Frontal cortex (tissue), 4 donors: ENCODE measurements around the gene MSH3. TPM values are rescaled to one million over a fixed set of nuclear protein-coding genes. Genes with fewer than 3 reads are reported as not detected.

Source experiments
- DNase-seq, 2 donors: peaks; one replicate each; pipeline ENCODE4 v3.0.0; 2012; ENCODE audit warnings: low spot score in 2 of 2
- FAIRE-seq: peaks from 2 replicates; lab custom pipeline; 2012; peaks lifted over from hg19 to GRCh38; lab: Jason Lieb, UNC
- total RNA-seq: library from RNA; depleted of rRNA; stranded (reverse); fragments of >200 nt; gene quantifications from one replicate; pipeline ENCODE4 v1.2.3, GENCODE V29; 2014
- donor health status: control.
- donor health status: control.
- donor health status: control.

MSH3 gene
- total RNA-seq, 1 donor from 2014 or later, result 32.6 TPM

- FAIRE-seq, result peak; percentile 36
Observed at GRCh38 chr5:80744149-80744548, 89.7 kb downstream of the MSH3 start.

GRCh38 chr5:80745490-80745889 is 91.0 kb downstream of the MSH3 start:
- no peak for FAIRE-seq
- DNase-seq, result no peak

More at GRCh38 chr5:80744149-80744548, 89.7 kb downstream of the MSH3 start:
- DNase-seq, result no peak

- no peak for DNase-seq
- FAIRE-seq, result no peak
Observed at GRCh38 chr5:80747922-80748321, 93.5 kb downstream of the MSH3 start.

GRCh38 chr5:80752427-80752826 is 98.0 kb downstream of the MSH3 start:
- FAIRE-seq, result no peak
- no peak for DNase-seq

GRCh38 chr5:80753712-80754111 is 99.3 kb downstream of the MSH3 start:
- DNase-seq (no peak), FAIRE-seq (no peak)

- FAIRE-seq, result no peak
- DNase-seq, result no peak
Observed at GRCh38 chr5:80754900-80755299, 100.4 kb downstream of the MSH3 start.

- DNase-seq (no peak), FAIRE-seq (no peak)
Observed at GRCh38 chr5:80755626-80756025, 101.2 kb downstream of the MSH3 start.

GRCh38 chr5:80756292-80756691 is 101.8 kb downstream of the MSH3 start:
- no peak for FAIRE-seq
- no peak for DNase-seq

- DNase-seq, result no peak
- FAIRE-seq, result no peak
Observed at GRCh38 chr5:80757290-80757689, 102.8 kb downstream of the MSH3 start.

GRCh38 chr5:80759866-80760577 is 105.6 kb downstream of the MSH3 start:
- DNase-seq (no peak), FAIRE-seq (no peak)

- no peak for FAIRE-seq
- DNase-seq, result no peak
Observed at GRCh38 chr5:80760680-80761079, 106.2 kb downstream of the MSH3 start.

GRCh38 chr5:80761176-80761575 is 106.7 kb downstream of the MSH3 start:
- no peak for FAIRE-seq
- DNase-seq, result no peak

- FAIRE-seq (peak; percentile 74), DNase-seq (no peak)
Observed at GRCh38 chr5:80761966-80762365, 107.5 kb downstream of the MSH3 start.

GRCh38 chr5:80762573-80762972 is 108.1 kb downstream of the MSH3 start:
- peak; percentile 99 for FAIRE-seq
- DNase-seq, result no peak

GRCh38 chr5:80763211-80763610 is 108.8 kb downstream of the MSH3 start:
- FAIRE-seq (no peak), DNase-seq (no peak)

GRCh38 chr5:80763873-80764647 is 109.6 kb downstream of the MSH3 start:
- FAIRE-seq, result no peak
- no peak for DNase-seq

GRCh38 chr5:80764786-80765185 is 110.3 kb downstream of the MSH3 start:
- FAIRE-seq, result no peak
- DNase-seq, result no peak

GRCh38 chr5:80777347-80778287 is 123.2 kb downstream of the MSH3 start:
- DNase-seq (no peak), FAIRE-seq (no peak)

GRCh38 chr5:80780024-80780423 is 125.6 kb downstream of the MSH3 start:
- DNase-seq (no peak), FAIRE-seq (no peak)

- FAIRE-seq (no peak), DNase-seq (no peak)
Observed at GRCh38 chr5:80780761-80781285, 126.4 kb downstream of the MSH3 start.
